ENCODE results near the gene CSF3.
"Not testable (repeated sequence)": the region's sequence is repeated elsewhere in the genome, so short reads cannot be mapped to it uniquely, and the experiment has no call there.

CSF3 gene

DNA sequence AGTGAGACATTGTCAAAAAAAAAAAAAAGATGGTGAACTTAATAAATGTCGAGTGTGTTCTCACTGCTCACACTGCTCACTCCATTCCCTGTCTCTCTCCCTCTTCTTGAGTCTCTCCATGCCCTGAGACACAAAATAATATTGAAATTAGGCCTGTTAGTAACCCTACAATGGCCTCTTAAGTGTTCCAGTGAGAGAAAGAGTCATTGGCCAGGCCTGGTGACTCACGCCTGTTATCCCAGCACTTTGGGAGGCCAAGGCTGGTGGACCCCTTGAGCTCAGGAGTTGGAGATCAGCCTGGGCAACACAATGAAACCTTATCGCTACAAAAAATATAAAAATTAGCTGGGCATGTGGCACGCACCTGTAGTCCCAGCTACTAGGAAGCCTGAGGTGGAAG lies 16.2 kb upstream of the CSF3 start:
- DNase-seq: no peak

DNA sequence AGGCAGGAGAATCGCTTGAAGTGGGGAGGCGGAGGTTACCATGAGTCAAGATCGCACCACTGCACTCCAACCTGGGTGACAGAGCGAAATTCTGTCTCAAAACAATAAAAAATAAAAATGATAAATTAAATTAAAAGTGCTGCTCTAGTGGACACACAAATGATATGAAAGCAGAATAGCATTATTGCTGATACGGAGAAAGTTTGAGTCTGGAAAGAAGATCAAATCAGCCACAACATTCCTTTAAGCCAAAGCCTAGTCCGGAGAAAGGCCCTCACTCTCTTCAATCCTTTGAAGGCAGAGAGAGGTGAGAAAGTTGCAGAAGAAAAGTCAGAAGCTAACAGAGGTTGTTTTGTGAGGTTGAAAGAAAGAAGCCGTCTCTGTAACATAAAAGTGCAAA lies 15.1 kb upstream of the CSF3 start:
- DNase-seq: no peak

DNA sequence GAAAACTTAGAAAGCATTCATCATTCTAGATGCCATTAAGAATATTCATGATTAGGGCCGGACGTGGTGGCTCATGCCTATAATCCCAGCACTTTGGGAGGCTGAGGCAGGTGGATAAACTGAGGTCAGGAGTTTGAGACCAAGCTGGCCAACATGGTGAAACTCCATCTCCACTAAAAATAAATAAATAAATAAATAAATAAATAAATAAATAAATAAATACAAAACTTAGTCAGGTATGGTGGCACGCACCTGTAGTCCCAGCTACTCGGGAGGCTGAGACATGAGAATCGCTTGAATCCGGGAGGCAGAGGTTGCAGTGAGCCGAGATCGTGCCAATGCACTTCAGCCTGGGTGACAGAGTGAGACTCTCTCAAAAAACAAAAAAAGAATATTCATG lies 13.9 kb upstream of the CSF3 start:
- DNase-seq: not testable (repeated sequence)

DNA sequence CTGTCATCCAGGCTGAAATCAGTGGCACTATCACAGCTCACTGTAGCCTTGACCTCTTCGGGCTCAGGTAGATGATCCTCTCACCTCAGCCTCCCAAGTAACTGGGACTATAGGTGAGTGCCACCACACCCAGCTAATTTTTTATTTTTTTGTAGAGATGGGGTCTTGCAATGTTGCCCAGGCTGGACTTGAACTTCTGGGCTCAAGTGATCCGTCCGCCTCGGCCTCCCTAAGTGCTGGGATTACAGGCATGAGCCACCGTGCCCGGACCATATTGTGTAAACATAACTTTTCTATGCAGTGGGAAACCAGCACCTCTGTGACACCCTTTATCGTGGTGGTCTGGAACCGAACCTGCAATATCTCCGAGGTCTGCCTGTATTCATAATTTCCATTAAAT lies 11.2 kb upstream of the CSF3 start:
- DNase-seq: no peak

DNA sequence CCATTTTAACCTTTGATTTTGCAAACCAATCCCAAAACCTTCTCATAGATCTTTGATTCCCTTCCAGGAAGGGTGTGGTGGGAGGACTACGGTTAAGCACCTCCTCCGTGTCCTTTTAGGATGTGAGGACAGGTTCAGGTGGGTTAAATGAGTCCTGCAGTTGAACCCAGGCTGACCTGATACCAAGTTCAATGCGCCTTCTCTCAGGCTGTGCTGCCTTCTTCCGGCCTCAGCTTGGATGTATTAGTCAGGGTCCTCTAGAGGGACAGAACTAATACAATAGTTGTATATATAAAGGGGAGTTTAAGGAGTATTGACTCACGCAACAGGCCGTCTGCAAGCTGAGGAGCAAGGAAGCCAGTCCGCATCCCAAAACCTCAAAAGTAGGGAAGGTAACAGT lies 10.5 kb upstream of the CSF3 start:
- DNase-seq: no peak

DNA sequence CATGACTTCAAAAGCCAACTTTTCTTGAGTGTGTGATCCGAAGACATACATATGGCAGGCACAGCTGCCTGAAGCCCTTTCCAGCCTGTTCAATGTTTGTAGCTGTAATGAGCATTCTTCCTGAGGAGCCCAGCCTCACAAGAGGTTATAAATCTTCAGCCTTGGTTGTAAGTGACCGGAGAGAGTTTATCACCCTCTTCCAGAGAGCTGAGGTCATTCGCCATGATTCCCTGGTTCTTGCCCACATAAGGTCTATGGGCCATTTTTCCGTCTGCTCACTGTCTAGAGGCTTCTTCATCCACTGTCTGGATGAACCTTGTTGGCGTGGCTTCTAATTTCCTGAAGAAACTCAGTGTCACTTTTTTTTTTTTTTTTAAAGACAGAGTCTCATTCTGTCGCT lies 9.7 kb upstream of the CSF3 start:
- DNase-seq: no peak

DNA sequence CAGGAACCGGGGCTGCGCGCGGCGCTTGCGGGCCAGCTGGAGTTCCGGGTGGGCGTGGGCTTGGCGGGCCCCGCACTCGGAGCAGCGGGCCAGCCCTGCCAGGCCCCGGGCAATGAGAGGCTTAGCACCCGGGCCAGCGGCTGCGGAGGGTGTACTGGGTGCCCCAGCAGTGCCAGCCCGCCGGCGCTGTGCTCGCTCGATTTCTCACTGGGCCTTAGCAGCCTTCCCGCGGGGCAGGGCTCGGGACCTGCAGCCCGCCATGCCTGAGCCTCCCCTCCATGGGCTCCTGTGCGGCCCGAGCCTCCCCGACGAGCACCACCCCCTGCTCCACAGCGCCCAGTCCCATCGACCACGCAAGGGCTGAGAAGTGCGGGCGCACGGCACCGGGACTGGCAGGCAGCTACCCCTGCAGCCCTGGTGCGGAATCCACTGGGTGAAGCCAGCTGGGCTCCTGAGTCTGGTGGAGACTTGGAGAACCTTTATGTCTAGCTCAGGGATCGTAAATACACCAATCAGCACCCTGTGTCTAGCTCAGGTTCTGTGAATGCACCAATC lies 4.2 kb upstream of the CSF3 start:
- not testable (repeated sequence) for DNase-seq

DNA sequence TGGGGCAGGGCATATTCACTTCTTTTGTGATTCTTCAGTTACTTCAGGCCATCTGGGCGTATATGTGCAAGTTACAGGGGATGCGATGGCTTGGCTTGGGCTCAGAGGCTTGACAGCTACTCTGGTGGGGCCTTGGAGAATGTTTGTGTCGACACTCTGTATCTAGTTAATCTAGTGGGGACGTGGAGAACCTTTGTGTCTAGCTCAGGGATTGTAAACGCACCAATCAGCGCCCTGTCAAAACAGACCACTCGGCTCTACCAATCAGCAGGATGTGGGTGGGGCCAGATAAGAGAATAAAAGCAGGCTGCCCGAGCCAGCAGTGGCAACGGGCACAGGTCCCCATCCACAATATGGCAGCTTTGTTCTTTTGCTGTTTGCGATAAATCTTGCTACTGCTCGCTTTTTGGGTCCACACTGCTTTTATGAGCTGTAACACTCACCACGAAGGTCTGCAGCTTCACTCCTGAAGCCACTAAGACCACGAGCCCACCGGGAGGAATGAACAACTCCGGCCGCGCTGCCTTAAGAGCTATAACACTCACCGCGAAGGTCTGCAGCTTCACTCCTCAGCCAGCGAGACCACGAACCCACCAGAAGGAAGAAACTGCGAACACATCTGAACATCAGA lies 3.1 kb upstream of the CSF3 start:
- not testable (repeated sequence) for DNase-seq

DNA sequence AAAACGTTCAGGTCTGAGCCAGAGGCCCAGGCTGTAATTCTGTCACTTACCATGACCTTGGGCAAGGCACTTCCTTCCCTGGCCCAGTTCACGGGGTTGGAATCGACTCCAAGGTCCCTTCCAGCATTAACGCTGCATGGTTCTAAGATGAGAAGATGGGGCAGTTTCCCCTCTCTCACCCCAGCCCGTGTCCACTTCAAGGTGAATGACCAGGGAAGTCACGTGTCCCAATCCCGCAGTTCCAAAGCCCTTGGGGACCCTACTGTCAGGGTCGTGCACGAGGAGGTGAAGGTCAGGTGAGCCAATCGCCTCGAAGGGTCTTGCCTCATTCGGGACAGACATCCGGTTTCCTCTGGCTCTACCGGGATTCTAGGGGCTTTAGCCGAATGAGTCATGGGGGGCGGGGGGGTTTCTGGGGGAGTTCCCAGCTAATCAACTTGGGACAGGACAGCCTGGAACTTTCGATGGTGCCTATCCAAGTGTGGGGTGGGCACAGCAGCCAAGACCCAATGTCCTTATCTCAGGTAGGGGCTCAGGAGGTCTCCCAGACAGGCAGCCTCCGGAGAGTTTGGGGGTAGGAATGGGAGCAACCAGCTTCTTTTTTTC lies 762 bp upstream of the CSF3 start:
- no peak for DNase-seq

DNA sequence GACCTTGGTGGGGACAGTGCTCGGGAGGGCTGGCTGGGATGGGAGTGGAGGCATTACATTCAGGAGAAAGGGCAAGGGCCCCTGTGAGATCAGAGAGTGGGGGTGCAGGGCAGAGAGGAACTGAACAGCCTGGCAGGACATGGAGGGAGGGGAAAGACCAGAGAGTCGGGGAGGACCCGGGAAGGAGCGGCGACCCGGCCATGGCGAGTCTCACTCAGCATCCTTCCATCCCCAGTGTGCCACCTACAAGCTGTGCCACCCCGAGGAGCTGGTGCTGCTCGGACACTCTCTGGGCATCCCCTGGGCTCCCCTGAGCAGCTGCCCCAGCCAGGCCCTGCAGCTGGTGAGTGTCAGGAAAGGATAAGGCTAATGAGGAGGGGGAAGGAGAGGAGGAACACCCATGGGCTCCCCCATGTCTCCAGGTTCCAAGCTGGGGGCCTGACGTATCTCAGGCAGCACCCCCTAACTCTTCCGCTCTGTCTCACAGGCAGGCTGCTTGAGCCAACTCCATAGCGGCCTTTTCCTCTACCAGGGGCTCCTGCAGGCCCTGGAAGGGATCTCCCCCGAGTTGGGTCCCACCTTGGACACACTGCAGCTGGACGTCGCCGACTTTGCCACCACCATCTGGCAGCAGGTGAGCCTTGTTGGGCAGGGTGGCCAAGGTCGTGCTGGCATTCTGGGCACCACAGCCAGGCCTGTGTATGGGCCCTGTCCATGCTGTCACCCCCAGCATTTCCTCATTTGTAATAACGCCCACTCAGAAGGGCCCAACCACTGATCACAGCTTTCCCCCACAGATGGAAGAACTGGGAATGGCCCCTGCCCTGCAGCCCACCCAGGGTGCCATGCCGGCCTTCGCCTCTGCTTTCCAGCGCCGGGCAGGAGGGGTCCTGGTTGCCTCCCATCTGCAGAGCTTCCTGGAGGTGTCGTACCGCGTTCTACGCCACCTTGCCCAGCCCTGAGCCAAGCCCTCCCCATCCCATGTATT lies 1.1 kb downstream of the CSF3 start:
- DNase-seq: no peak

DNA sequence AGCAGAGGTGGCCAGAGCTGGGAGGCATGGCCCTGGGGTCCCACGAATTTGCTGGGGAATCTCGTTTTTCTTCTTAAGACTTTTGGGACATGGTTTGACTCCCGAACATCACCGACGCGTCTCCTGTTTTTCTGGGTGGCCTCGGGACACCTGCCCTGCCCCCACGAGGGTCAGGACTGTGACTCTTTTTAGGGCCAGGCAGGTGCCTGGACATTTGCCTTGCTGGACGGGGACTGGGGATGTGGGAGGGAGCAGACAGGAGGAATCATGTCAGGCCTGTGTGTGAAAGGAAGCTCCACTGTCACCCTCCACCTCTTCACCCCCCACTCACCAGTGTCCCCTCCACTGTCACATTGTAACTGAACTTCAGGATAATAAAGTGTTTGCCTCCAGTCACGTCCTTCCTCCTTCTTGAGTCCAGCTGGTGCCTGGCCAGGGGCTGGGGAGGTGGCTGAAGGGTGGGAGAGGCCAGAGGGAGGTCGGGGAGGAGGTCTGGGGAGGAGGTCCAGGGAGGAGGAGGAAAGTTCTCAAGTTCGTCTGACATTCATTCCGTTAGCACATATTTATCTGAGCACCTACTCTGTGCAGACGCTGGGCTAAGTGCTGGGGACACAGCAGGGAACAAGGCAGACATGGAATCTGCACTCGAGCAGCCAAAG lies 2.3 kb downstream of the CSF3 start:
- no peak for DNase-seq

DNA sequence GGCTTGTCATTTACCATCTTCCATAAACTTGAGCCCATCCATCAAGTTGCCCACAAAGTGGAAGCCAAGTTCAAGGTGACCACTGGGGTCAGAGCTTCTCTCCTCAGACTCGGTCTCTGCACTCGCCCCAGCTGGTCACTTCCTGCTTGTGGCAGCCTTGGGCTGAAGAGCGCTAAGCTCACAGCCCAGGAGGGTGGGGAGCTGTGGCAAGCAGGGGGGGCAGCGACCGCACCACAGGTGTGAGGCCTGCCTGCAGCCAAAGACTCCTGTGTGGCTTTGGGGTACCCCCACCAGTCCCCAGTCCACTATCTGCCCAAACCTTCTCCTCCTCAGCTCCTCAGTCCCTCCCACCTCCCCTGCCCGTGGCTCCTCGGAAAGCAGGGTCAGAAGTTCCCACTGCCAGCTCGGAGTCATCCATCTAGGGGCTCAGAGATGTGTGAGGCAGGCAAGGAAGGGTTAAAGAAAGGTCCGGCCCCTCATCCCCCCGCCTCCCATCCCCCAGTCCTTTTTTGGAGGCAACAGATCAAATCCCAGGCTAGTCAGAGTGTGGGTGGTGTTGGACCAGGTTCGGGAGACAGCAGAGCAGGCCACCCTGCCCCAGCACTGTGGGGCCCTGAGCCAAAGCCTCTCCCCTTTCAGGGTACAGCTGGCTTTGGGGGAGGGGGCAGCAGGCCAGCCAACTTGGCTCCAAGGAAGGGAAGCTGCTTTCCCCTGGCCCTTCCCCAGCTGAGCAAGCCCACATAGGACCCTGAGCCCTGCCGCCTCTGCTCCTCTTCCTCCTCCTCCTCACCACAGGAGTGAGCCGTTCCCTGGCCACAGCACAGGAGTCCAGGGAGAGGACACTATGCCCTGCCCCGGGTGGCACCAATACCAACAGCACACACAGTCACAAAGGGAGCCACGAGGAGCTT lies 3.2 kb downstream of the CSF3 start:
- no peak for DNase-seq

DNA sequence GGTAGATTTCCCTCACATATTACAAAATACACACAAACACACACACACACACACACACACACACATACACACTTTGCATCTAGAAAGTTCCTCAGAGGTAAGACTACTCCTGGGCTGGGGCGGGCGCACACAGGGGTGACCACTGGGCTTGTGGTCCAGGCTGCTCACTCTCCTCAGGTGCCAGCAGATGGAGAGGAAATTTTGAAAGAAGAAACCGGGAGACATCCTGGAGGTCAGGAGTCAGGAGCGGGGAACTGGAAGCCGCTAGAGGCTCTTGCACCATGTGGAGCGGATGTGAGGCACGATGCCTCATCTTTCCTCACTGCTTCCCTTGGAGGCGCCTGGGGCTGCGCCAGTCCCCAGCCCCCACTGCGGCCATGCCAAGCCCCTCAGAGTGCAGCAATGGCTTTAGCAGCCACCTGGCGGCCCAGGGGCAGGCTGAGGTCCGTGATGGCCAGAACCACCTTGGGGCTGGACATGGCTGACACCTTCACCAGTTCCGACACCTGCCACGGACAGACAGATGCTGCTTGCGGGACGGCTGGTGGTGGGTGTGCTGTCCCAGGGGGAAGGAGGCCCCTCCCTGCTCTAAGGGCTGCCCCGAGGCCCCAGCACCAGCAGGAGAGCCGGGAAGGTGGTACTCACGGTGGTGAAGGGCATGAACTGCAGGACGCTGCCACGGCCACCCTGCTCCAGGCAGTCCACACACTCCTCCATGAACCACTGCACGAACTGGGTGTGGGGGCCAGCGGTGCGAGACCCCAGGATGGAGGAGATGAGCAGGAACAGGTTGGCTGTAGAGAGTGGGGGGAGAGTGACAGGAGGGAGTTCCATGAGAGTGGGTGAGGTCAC lies 4.1 kb downstream of the CSF3 start:
- DNase-seq: no peak

DNA sequence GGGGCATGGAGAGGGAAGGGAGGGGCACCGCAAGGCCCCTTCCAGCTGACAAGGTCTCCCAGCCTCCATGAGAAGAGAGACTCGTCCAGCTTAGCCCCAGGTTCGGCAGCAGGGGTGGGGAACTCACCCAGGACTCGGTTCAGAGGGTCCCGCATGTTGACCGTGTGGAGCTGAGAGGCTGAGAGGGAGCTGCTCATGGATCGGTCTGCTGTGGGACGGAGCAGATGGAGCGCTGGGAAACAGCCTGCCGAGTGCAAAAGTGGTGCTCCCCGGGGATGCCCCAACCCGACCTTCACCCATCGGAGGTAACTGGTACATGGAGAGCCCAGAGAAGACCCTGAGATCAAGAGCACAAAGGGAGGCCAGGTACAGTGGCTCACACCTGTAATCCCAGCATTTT lies 4.9 kb downstream of the CSF3 start:
- no peak for DNase-seq

DNA sequence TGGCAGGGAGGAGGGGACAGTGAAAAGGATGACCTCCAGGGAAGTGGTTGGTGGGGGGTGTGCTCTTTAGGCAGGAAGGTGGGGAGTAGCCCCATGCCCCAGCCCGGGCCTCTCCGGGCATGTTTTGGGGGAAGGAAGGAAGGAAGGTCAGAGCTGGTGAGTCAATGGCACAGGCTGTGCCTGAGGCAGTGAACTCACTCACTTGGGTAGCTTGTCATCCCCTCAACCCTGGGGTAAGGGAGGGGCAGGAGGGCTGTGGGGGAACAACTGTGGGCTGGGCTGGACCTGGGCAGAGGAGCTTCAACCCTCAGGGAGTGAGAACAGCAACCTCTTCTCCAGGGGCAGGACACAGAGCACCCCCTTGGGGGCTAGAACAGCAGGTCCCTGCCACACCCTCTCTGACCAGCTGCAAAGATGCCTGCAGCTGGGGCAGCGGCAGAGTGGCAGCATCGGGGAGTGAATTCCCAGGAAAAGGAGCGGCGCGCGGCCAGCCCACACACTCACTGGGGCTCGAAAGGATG lies 6.3 kb downstream of the CSF3 start:
- DNase-seq: no peak

DNA sequence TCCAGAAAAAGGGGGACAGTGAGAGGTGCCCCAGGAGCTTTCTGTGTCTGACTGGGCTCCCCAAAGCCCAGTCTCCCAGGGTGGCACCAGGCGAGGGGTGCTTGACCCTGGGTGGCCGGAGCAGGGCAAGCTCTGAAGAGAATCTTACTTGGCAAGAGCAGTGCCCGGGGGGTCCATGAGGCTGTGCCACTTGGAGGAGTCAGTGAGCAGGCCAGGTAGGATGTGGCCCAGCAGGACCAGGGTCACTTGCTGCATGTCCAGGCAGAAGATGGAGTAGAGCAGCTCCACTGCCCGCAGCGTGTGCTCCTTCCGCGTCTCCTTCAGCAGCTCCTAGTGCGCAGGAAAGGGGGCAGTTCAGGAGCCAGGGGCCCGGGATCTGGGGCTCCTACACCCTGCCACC lies 7.3 kb downstream of the CSF3 start:
- no peak for DNase-seq

DNA sequence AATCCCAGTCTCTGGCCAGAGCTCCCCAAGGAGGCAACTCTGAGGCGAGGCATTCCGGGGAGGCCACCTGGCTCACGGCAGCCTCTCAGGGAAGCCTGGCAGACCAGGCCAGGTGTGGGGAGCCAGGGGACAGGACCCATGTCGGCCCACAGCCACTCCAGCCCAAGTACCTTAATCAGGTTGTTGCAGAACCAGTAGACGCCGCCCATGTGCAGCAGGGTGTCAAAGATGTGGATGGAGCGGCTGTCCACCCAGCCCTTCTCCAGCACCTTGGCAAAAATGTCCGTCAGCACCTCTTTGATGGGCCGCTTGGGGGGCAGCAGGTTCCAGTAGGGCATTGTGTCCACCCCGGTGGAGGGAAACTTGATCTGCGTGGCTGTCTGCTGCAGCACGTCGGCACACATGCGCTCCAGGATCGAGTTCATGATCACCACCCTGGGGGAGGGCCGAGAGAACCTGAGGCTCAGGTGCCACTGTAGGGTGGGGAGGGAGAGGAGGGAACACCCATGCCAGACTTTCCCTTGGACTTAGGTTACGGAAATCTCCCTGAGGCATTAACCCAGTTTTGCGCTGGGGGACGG lies 7.8 kb downstream of the CSF3 start:
- DNase-seq: no peak

DNA sequence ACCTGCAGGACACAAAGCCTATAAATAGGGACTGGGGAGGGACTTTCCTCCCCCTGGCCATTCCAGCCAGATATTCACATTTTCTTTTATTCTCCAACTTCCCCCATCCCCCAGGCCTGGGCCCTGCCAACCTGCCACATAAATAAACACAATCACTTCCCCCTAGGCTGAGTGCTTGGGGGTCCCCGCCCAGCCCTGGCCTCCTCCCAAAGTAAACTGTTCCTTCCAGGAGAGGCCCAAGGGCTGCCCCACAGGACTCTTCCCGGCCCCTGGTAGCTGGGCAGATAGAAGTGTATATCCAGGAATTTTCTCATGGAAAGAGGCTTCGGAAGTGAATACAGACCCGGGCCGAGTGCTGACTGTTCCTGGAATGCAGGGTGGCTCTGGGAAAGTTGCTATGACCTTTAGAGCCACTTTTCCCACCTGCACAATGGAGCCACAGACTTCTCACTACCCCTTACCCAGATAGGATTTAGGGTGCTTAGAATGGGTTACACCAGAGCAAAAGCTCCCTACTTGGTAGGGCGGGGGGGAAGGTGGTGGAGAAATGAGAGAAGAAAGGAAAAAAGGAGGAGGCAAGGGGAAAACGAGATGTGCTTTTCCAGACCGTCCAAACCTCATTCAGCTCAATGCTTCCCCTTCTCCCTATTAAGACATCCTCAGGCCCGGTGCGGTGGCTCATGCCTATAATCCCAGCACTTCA lies 8.5 kb downstream of the CSF3 start:
- no peak for DNase-seq

DNA sequence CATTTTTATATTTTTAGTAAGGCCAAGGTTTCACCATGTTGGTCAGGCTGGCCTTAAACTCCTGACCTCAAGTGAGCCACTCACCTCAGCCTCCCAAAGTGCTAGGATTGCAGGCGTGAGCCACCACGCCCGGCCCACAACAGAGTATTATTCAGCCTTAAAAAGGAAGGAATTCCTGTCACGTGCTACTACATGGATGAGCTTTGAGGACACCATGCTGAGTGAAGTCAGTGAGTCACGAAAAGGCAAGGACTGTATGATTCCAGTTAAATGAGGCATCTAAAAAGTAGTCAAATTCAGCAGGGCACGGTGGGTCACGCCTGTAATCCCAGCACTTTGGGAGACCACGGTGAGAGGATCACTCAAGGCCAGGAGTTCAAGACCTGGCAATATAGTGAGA lies 9.7 kb downstream of the CSF3 start:
- no peak for DNase-seq

DNA sequence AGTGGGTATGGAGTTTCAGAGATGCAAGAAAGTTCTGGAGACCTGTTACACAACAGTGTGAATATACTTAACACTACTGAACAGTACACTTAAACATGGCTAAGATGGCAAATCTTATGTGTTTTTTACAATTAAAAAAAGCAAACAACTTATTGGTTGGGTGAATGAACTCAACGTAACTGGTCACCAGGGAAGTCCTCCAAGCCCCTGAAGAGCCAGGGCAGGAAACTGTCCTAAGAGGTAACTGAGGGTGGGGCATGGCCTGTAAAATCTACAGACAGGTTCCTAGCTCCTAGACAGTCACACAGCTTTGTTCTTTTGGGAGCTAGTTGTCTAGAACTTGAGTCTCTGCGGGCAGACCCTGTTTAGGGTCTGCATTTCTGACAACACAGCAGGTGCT lies 10.3 kb downstream of the CSF3 start:
- no peak for DNase-seq
